ENCODE results near the gene MTG2. TPM values are rescaled to one million over a fixed set of nuclear protein-coding genes. Genes with fewer than 3 reads are reported as not detected.

Gene MTG2
- total RNA-seq, 1 experiment from 2014 or later, result 27.9 TPM

- TF ChIP-seq AFF4 (CRISPR knock-in tag; IDR thresholded peaks at IDR 0.05; ENCODE audit: borderline replicate concordance), result no peak
Observed at GRCh38 chr20:62216636-62217566, 34.1 kb downstream of the MTG2 start (continued).

GRCh38 chr20:62217913-62218773, 35.3 kb downstream of the MTG2 start:
- H3K36me3 Mint-ChIP-seq, result no peaks in the 10 kb centered on the region
- no peak overlapping the region for H3K27ac Mint-ChIP-seq
- H3K9me3 Mint-ChIP-seq, result no peaks in the 10 kb centered on the region
- POLR2A ChIA-PET, result no interaction called here
- no peak for ATAC-seq
- peaks cover 38% of the 10 kb centered on the region for H3K27me3 Mint-ChIP-seq (ENCODE audit: low read depth)
- H3K4me1 Mint-ChIP-seq, result peaks cover 17% of the 10 kb centered on the region
- CTCF ChIA-PET, result interaction anchor here (1.1 to 2.2 kb wide), 5 partner anchors 9 to 151 kb away, joined by 3 to 6 read pairs (median 3); no protein-coding TSS in a partner anchor
- H3K4me3 Mint-ChIP-seq, result peak overlapping the region; percentile 70; the same call in 1 of the 2 replicates
- no peak for DNase-seq (ENCODE audit: low spot score)
- no peak for TF ChIP-seq ZNF512 (CRISPR knock-in tag; IDR thresholded peaks at IDR 0.05; ENCODE audit: borderline replicate concordance)
- TF ChIP-seq OVOL2 (CRISPR knock-in tag; IDR thresholded peaks at IDR 0.05; ENCODE audit: borderline replicate concordance), result no peak
- no peak for TF ChIP-seq RELA (CRISPR knock-in tag; IDR thresholded peaks at IDR 0.05; ENCODE audit: borderline replicate concordance)
- TF ChIP-seq FOXP1 (CRISPR knock-in tag; IDR thresholded peaks at IDR 0.05; ENCODE audit: borderline replicate concordance), result no peak
- TF ChIP-seq IRF1 (CRISPR knock-in tag; IDR thresholded peaks at IDR 0.05), result no peak
- no peak for TF ChIP-seq TEAD4 (CRISPR knock-in tag; IDR thresholded peaks at IDR 0.05)
- no peak for TF ChIP-seq NR1H2 (CRISPR knock-in tag; IDR thresholded peaks at IDR 0.05)
- no peak for TF ChIP-seq ZNF219 (CRISPR knock-in tag; IDR thresholded peaks at IDR 0.05; ENCODE audit: borderline replicate concordance)
- TF ChIP-seq MYBL2 (CRISPR knock-in tag; IDR thresholded peaks at IDR 0.05), result no peak
- TF ChIP-seq ZNF423 (CRISPR knock-in tag; IDR thresholded peaks at IDR 0.05), result no peak
- no peak for TF ChIP-seq FOXP4 (CRISPR knock-in tag; IDR thresholded peaks at IDR 0.05)
- TF ChIP-seq IRF2 (CRISPR knock-in tag; IDR thresholded peaks at IDR 0.05; ENCODE audit: borderline replicate concordance, low read depth), result no peak
- TF ChIP-seq HMGA2 (CRISPR knock-in tag; IDR thresholded peaks at IDR 0.05), result no peak
- TF ChIP-seq NFE2L1 (CRISPR knock-in tag; IDR thresholded peaks at IDR 0.05), result no peak
- no peak for TF ChIP-seq GABPB1 (CRISPR knock-in tag; IDR thresholded peaks at IDR 0.05)
- TF ChIP-seq ZNF425 (CRISPR knock-in tag; conservative IDR thresholded peaks at IDR 0.05), result no peak
- TF ChIP-seq CBFB (CRISPR knock-in tag; IDR thresholded peaks at IDR 0.05; ENCODE audit: low read depth), result no peak
- no peak for TF ChIP-seq CREB1 (CRISPR knock-in tag; IDR thresholded peaks at IDR 0.05)
- TF ChIP-seq SMAD4 (CRISPR knock-in tag; IDR thresholded peaks at IDR 0.05), result no peak
- TF ChIP-seq ZNF263 (CRISPR knock-in tag; IDR thresholded peaks at IDR 0.05; ENCODE audit: low read depth), result no peak

Data from WTC11 (cell line).